Activated CD8-positive, alpha-beta T cell treated with anti-CD3 and anti-CD28 coated beads for 36 hours (primary cell): Measurements from ENCODE around the gene SLC35G6. TPM values are rescaled to one million over a fixed set of nuclear protein-coding genes. Genes with fewer than 3 reads are reported as not detected.

Experiments
- ATAC-seq: fragments of 200-7000 bp; cut with Tn5 transposase; one replicate; pipeline ENCODE4 v1.10.0; 2021; ENCODE audit warnings: mild to moderate bottlenecking, moderate library complexity
- CTCF ChIA-PET: fragments of 350-600 bp; sonication (Branson Sonifier 250); formaldehyde crosslinking; loops from one replicate; lab custom pipeline; 2021; ENCODE audit warnings: antibody characterized with exemption; lab: Charles Lee
- POLR2A ChIA-PET: fragments of 350-600 bp; sonication (Branson Sonifier 250); formaldehyde crosslinking; loops from one replicate; lab custom pipeline; 2021; ENCODE audit warnings: antibody characterized with exemption; lab: Charles Lee
- DNase-seq: peaks from one replicate; pipeline ENCODE4 v3.0.0-alpha.2; 2020
- H3K27ac Mint-ChIP-seq: one replicate; pipeline ENCODE4 v1.8.0; 2021; ENCODE audit warnings: mild to moderate bottlenecking, mixed read lengths
- H3K27me3 Mint-ChIP-seq: one replicate; pipeline ENCODE4 v1.8.0; 2021; ENCODE audit warnings: mixed read lengths
- H3K36me3 Mint-ChIP-seq: one replicate; pipeline ENCODE4 v1.8.0; 2021; ENCODE audit warnings: low read depth, mixed read lengths
- H3K4me1 Mint-ChIP-seq: one replicate; pipeline ENCODE4 v1.8.0; 2021; ENCODE audit warnings: low read depth, mixed read lengths
- H3K4me3 Mint-ChIP-seq: one replicate; pipeline ENCODE4 v1.8.0; 2021; ENCODE audit warnings: mild to moderate bottlenecking, moderate library complexity, mixed read lengths
- H3K9me3 Mint-ChIP-seq: one replicate; pipeline ENCODE4 v1.8.0; 2021; ENCODE audit warnings: mixed read lengths
- CTCF ChIP-seq: fragments of 200-600 bp; IDR thresholded peaks from one replicate; pipeline ENCODE4 v1.8.0; 2022; ENCODE audit warnings: antibody characterized with exemption, mild to moderate bottlenecking
- intact Hi-C: fragments of 100-400 bp; cut with micrococcal nuclease; formaldehyde crosslinking; loops from one replicate; pipeline ENCODE4 v1.10.0; 2022
- total RNA-seq, 2 experiments: library from RNA; stranded (reverse); gene quantifications; one replicate each; pipeline ENCODE4 v1.2.3, GENCODE V29; 2021

The SLC35G6 gene
- total RNA-seq, 2 experiments from 2014 or later: not detected

GRCh38 chr17:7443499-7444485 lies 37.5 kb upstream of the SLC35G6 start:
- no peak for DNase-seq
- intact Hi-C loops: no loop called here
- ATAC-seq: no peak
- ChIA-PET CTCF (interaction anchor here (0.8 to 4.0 kb wide), 8 partner anchors 8 to 148 kb away, joined by 3 to 23 read pairs (median 4); partner anchors contain the start of genes SENP3, TMEM102 and ZBTB4), POLR2A (interaction anchor here (0.9 to 6.8 kb wide), 9 partner anchors 8 to 146 kb away, joined by 3 to 53 read pairs (median 4); partner anchors contain the start of genes PLSCR3, POLR2A and SOX15)
- Mint-ChIP-seq H3K4me3 (no peak overlapping the region), H3K27ac (no peak overlapping the region), H3K4me1 (peaks cover 29% of the 10 kb centered on the region), H3K9me3 (no peaks in the 10 kb centered on the region), H3K27me3 (peaks cover 62% of the 10 kb centered on the region), H3K36me3 (peaks cover 17% of the 10 kb centered on the region)
- TF ChIP-seq CTCF: no peak

- TF ChIP-seq CTCF: no peak
- H3K4me3 Mint-ChIP-seq: peak within 1 kb of the TSS; percentile 64
- H3K36me3 Mint-ChIP-seq: peaks cover 14% of the 10 kb centered on the region
- H3K4me1 Mint-ChIP-seq: peaks cover 25% of the 10 kb centered on the region
- intact Hi-C loops: no loop called here
- ChIA-PET CTCF (interaction anchor here (1.1 to 4.0 kb wide), 6 partner anchors 9 to 149 kb away, joined by 3 to 23 read pairs (median 6); partner anchors contain the start of gene TMEM102), POLR2A (interaction anchor here (0.8 to 6.8 kb wide), 8 partner anchors 8 to 144 kb away, joined by 3 to 53 read pairs (median 4); partner anchors contain the start of genes PLSCR3, POLR2A and SOX15)
- DNase-seq: peak; percentile 44
- H3K9me3 Mint-ChIP-seq: no peaks in the 10 kb centered on the region
- peaks cover 57% of the 10 kb centered on the region for H3K27me3 Mint-ChIP-seq
- H3K27ac Mint-ChIP-seq: no peak within 1 kb of the TSS
- peak; percentile 5 for ATAC-seq
These were observed 36.3 kb upstream of the SLC35G6 start, which contains the start of gene CHRNB1 for GRCh38 chr17:7444682-7445618. Gene CHRNB1 (plus strand): TSS chr17:7445061. CDS start chr17:7445128, 67 bp downstream.

GRCh38 chr17:7445619-7445968 lies 35.7 kb upstream of the SLC35G6 start:
- H3K27ac Mint-ChIP-seq: no peak overlapping the region
- TF ChIP-seq CTCF: no peak
- H3K4me3 Mint-ChIP-seq: peak overlapping the region; percentile 64
- peaks cover 12% of the 10 kb centered on the region for H3K36me3 Mint-ChIP-seq
- no peaks in the 10 kb centered on the region for H3K9me3 Mint-ChIP-seq
- intact Hi-C loops: no loop called here
- H3K27me3 Mint-ChIP-seq: peaks cover 51% of the 10 kb centered on the region
- CTCF ChIA-PET: interaction anchor here (1.1 to 4.0 kb wide), 3 partner anchors 9 to 115 kb away, joined by 5 to 23 read pairs (median 12); partner anchors contain the start of gene TMEM102
- peaks cover 20% of the 10 kb centered on the region for H3K4me1 Mint-ChIP-seq
- ATAC-seq: peak; percentile 84
- peak; percentile 66 for DNase-seq
- POLR2A ChIA-PET: interaction anchor here (0.6 to 4.7 kb wide), 7 partner anchors 9 to 144 kb away, joined by 3 to 31 read pairs (median 4); partner anchors contain the start of genes PLSCR3, POLR2A and SOX15

GRCh38 chr17:7448461-7448860 lies 32.8 kb upstream of the SLC35G6 start:
- no peak overlapping the region for H3K4me3 Mint-ChIP-seq
- DNase-seq (no peak), ATAC-seq (no peak)
- peaks cover 16% of the 10 kb centered on the region for H3K4me1 Mint-ChIP-seq
- peaks cover 12% of the 10 kb centered on the region for H3K36me3 Mint-ChIP-seq
- intact Hi-C loops: no loop called here
- H3K27ac Mint-ChIP-seq: no peak overlapping the region
- peaks cover 30% of the 10 kb centered on the region for H3K27me3 Mint-ChIP-seq
- POLR2A ChIA-PET: interaction anchor here (0.6 to 0.8 kb wide), 2 partner anchors 12 to 470 kb away, joined by 3 to 5 read pairs; no protein-coding TSS in a partner anchor
- H3K9me3 Mint-ChIP-seq: no peaks in the 10 kb centered on the region
- TF ChIP-seq CTCF: no peak
- CTCF ChIA-PET: interaction anchor here (0.8 to 1.5 kb wide), 2 partner anchors 8 to 12 kb away, joined by 3 read pairs; no protein-coding TSS in a partner anchor
